ENCODE measurements around the gene SLC2A8.
A peak's percentile ranks its signal among the peaks of the same experiment; 100 is the strongest.

SLC2A8 gene

GRCh38 chr9:127365461-127365860 lies 31.5 kb upstream of the SLC2A8 start:
- Mint-ChIP-seq H3K27ac (no peak overlapping the region), H3K4me1 (peaks cover 0 to 4% of the 10 kb centered on the region in 2 donors), H3K4me3 (no peak overlapping the region), H3K9me3 (no peaks in the 10 kb centered on the region), H3K27me3 (peaks cover 11 to 16% of the 10 kb centered on the region in 2 donors), H3K36me3 (peaks cover 6 to 8% of the 10 kb centered on the region in 2 donors)
- ATAC-seq (replicated peaks) (no peak), DNase-seq (no peak)

- Mint-ChIP-seq H3K27ac (no peak overlapping the region), H3K4me3 (no peak overlapping the region), H3K27me3 (peaks cover 20 to 26% of the 10 kb centered on the region in 2 donors), H3K36me3 (peaks cover 6 to 8% of the 10 kb centered on the region in 2 donors), H3K4me1 (peaks cover 0 to 1% of the 10 kb centered on the region in 2 donors), H3K9me3 (no peaks in the 10 kb centered on the region)
- no peak for DNase-seq
- ATAC-seq (replicated peaks) = no peak
Measured at GRCh38 chr9:127366594-127366993, 30.4 kb upstream of the SLC2A8 start.

DNA sequence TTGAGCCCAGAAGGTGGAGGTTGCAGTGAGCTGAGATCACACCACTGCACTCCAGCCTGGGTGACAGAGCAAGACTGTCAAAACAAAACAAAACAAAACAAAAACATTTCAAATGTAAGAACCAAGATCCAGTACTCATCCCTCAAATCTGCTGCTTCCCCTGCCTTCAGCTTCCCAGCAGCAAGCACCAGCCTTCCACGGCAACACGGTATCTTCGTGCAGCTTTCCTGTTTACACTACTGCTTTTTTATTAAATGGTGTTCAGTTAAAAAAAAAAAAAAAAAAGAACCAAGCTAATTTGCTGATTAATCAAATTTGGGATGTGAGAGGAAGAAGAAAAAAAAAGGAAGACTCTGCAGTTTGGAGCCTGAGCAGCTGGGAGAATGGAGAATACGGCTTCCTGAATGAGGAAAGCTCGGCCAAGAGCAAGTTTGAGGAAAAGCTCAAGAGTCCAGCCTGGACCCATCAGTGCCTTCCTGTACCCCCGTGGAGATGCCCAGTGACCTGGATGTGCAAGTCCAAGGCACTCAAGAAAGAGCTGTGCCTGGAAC lies 28.0 kb upstream of the SLC2A8 start:
- H3K27ac Mint-ChIP-seq = no peak overlapping the region
- no peak for DNase-seq
- H3K4me1 Mint-ChIP-seq = no peaks in the 10 kb centered on the region
- H3K27me3 Mint-ChIP-seq = peaks cover 28 to 37% of the 10 kb centered on the region in 2 donors
- H3K4me3 Mint-ChIP-seq = no peak overlapping the region
- H3K9me3 Mint-ChIP-seq = no peaks in the 10 kb centered on the region
- peaks cover 4 to 5% of the 10 kb centered on the region in 2 donors for H3K36me3 Mint-ChIP-seq
- no peak for ATAC-seq (replicated peaks)

DNA sequence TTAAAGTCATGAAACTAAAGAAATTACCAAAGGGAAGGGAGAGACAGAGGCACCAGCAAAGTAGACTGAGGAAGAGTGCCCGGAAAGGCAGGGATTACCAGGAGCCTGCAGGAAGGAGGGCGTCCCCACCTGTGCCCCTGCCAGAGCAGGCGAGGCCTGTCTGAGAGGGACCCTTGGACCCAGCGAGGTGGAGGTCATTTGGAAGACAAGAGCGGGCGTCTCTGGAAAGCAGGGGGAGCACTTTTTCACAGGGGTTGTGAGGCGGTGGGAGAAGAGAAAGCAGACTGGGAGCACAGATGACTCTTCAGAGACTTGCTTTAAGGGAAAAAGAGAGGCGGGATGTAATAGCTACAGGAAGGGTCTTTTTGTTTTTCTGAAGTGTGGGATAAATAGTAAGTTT lies 27.5 kb upstream of the SLC2A8 start:
- H3K27me3 Mint-ChIP-seq = peaks cover 28 to 37% of the 10 kb centered on the region in 2 donors
- no peak for ATAC-seq (replicated peaks)
- H3K4me3 Mint-ChIP-seq = no peak overlapping the region
- DNase-seq = no peak
- H3K9me3 Mint-ChIP-seq = no peaks in the 10 kb centered on the region
- no peaks in the 10 kb centered on the region for H3K4me1 Mint-ChIP-seq
- peaks cover 4 to 5% of the 10 kb centered on the region in 2 donors for H3K36me3 Mint-ChIP-seq
- H3K27ac Mint-ChIP-seq = no peak overlapping the region

- DNase-seq (no peak), ATAC-seq (replicated peaks) (no peak)
- H3K4me1 Mint-ChIP-seq = no peaks in the 10 kb centered on the region
- no peaks in the 10 kb centered on the region for H3K9me3 Mint-ChIP-seq
- peaks cover 28 to 37% of the 10 kb centered on the region in 2 donors for H3K27me3 Mint-ChIP-seq
- H3K27ac Mint-ChIP-seq = no peak overlapping the region
- H3K4me3 Mint-ChIP-seq = no peak overlapping the region
- H3K36me3 Mint-ChIP-seq = peaks cover 4 to 5% of the 10 kb centered on the region in 2 donors
Measured at GRCh38 chr9:127370147-127370579, 26.8 kb upstream of the SLC2A8 start.

GRCh38 chr9:127370672-127371648 lies 26.0 kb upstream of the SLC2A8 start:
- ATAC-seq (replicated peaks) (no peak), DNase-seq (no peak)
- H3K27me3 Mint-ChIP-seq = peaks cover 28 to 42% of the 10 kb centered on the region in 2 donors
- no peak overlapping the region for H3K27ac Mint-ChIP-seq
- peaks cover 4 to 5% of the 10 kb centered on the region in 2 donors for H3K36me3 Mint-ChIP-seq
- no peak overlapping the region for H3K4me3 Mint-ChIP-seq
- no peaks in the 10 kb centered on the region for H3K4me1 Mint-ChIP-seq
- H3K9me3 Mint-ChIP-seq = no peaks in the 10 kb centered on the region

DNA sequence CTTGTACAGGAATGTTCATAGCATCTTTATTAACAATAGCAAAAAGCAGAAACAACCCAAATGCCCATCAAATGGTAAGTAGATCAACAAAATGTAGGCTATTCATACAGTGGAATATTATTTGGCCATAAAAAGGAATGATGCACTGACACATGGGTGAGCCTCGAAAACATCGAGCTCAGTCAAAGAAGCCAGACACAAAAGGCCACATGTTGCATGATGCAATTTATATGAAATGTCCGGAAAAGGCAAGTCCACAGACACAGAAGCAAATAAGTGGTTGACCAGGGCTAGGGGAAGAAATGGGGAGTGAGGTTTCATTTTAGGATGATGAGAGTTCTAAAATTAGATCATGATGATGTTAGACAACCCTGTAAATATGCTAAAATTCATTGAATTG lies 16.5 kb upstream of the SLC2A8 start:
- Mint-ChIP-seq H3K27me3 (peaks cover 25 to 52% of the 10 kb centered on the region in 2 donors), H3K27ac (no peak overlapping the region), H3K4me3 (no peak overlapping the region), H3K36me3 (no peaks in the 10 kb centered on the region), H3K4me1 (no peaks in the 10 kb centered on the region), H3K9me3 (peaks cover 0 to 2% of the 10 kb centered on the region in 2 donors)
- ATAC-seq (replicated peaks) (no peak), DNase-seq (no peak)

- Mint-ChIP-seq H3K27ac (no peak overlapping the region), H3K4me3 (no peak overlapping the region), H3K27me3 (peaks cover 32 to 56% of the 10 kb centered on the region in 2 donors), H3K4me1 (no peaks in the 10 kb centered on the region), H3K36me3 (no peaks in the 10 kb centered on the region), H3K9me3 (peaks cover 0 to 2% of the 10 kb centered on the region in 2 donors)
- ATAC-seq (replicated peaks) (no peak), DNase-seq (no peak)
Measured at GRCh38 chr9:127382541-127382940, 14.4 kb upstream of the SLC2A8 start.

DNA sequence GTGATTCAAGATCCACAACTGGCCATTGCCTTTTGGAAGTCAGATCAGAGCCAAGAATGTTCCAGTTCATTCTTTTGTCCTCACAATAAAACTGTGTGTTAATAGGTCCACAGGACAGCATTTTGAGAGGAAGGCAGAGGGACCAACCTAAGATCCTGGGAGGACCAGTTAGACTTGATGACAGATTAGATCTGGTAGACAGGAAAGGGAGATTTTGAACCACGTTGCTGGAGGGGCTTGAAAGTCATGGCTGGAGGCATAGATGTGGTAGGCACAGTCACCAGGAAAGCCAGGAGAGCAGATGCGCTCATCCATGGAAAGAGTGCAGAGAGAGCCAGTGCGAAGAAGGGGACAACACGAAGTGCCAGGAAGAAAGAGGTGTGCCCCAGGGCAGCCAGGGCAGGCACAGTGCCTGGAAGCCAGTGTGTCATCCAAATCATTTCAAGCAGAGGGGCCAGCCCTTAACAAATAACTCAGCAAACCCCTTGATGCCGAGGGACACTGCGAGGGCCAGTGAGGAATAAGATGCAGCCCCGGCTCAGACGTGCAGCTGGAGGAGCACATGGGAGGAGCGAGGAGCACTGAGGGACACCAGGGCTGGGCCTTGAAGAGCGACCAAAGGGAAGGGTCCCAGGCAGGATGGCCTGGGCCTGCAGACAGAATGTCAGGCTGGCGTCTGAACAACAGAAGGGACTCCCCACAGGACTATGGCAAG lies 12.8 kb upstream of the SLC2A8 start:
- no peaks in the 10 kb centered on the region for H3K9me3 Mint-ChIP-seq
- ATAC-seq (replicated peaks) (no peak), DNase-seq (no peak)
- peaks cover 7 to 13% of the 10 kb centered on the region in 2 donors for H3K4me1 Mint-ChIP-seq
- peaks cover 37 to 70% of the 10 kb centered on the region in 2 donors for H3K27me3 Mint-ChIP-seq
- no peak overlapping the region for H3K27ac Mint-ChIP-seq
- no peak overlapping the region for H3K4me3 Mint-ChIP-seq
- H3K36me3 Mint-ChIP-seq = no peaks in the 10 kb centered on the region

DNA sequence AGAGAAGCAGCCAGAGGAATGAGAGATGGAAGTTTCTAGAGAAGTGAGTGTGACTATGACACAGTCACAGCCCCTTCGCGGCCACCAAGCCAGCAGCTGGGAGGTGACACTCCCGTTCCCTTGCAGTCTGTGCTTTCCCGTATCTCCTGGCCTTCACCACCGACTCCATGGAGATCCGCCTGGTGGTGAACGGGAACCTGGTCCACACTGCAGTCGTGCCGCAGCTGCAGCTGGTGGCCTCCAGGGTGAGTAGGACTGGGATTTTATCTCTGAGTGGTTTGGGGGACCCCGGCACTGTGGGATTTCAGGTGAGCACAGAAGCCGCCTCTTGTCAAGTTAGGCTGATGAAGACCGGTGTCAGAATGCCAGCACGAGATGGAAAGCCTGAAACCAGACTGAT lies 12.1 kb upstream of the SLC2A8 start:
- peaks cover 7 to 13% of the 10 kb centered on the region in 2 donors for H3K4me1 Mint-ChIP-seq
- no peak for DNase-seq
- no peaks in the 10 kb centered on the region for H3K9me3 Mint-ChIP-seq
- H3K4me3 Mint-ChIP-seq = no peak overlapping the region
- peaks cover 37 to 71% of the 10 kb centered on the region in 2 donors for H3K27me3 Mint-ChIP-seq
- no peaks in the 10 kb centered on the region for H3K36me3 Mint-ChIP-seq
- H3K27ac Mint-ChIP-seq = no peak overlapping the region
- no peak for ATAC-seq (replicated peaks)

DNA sequence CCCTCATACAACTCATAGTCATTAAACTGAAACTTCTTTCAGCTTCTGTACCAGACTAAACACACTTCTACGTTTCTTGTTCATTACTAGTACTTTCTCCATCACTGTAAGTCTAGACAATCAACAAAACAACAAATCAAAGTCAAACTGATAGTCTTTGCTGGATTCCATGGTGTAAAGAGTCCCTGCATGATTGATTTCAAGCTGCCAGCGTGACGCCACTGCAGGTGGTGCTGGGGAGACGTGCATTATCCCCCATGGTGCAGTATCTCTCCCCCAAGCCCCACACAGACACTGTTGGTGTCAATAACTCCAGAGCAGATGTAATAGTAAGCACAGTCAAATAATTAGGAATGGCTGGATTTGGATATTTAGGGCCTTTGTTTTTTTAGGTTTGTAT lies 10.7 kb upstream of the SLC2A8 start:
- Mint-ChIP-seq H3K36me3 (no peaks in the 10 kb centered on the region), H3K27me3 (peaks cover 38 to 71% of the 10 kb centered on the region in 2 donors), H3K27ac (no peak overlapping the region), H3K4me3 (no peak overlapping the region), H3K9me3 (no peaks in the 10 kb centered on the region), H3K4me1 (peaks cover 7 to 13% of the 10 kb centered on the region in 2 donors)
- ATAC-seq (replicated peaks) (no peak), DNase-seq (no peak)

GRCh38 chr9:127386981-127387380 lies 10.0 kb upstream of the SLC2A8 start:
- Mint-ChIP-seq H3K27ac (no peak overlapping the region), H3K27me3 (peaks cover 38 to 67% of the 10 kb centered on the region in 2 donors), H3K4me3 (no peak overlapping the region), H3K9me3 (no peaks in the 10 kb centered on the region), H3K36me3 (no peaks in the 10 kb centered on the region), H3K4me1 (peaks cover 7 to 13% of the 10 kb centered on the region in 2 donors)
- ATAC-seq (replicated peaks) (no peak), DNase-seq (no peak)

GRCh38 chr9:127388037-127388855 lies 8.7 kb upstream of the SLC2A8 start:
- Mint-ChIP-seq H3K36me3 (no peaks in the 10 kb centered on the region), H3K4me1 (peaks cover 7 to 13% of the 10 kb centered on the region in 2 donors), H3K4me3 (no peak overlapping the region), H3K27me3 (peaks cover 38 to 76% of the 10 kb centered on the region in 2 donors), H3K27ac (no peak overlapping the region), H3K9me3 (no peaks in the 10 kb centered on the region)
- DNase-seq = peak; percentile 31
- peak; percentile 96 to 97 for ATAC-seq (replicated peaks)

DNA sequence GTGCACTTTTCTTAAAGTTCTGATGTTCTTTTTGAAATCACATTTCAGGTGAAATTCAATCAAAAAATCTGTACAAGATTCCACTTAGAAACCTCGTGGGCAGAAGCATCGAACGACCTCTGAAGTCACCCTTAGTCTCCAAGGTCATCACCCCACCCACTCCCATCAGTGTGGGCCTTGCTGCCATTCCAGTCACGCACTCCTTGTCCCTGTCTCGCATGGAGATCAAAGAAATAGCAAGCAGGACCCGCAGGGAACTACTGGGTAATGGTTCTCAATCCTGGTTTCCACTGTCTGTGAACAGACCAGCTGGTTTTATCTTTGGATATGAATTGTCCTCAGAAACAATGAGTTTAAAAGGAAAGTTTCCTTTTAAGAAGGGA lies 8.1 kb upstream of the SLC2A8 start:
- no peak for ATAC-seq (replicated peaks)
- Mint-ChIP-seq H3K27me3 (peaks cover 35 to 71% of the 10 kb centered on the region in 2 donors), H3K4me3 (no peak overlapping the region), H3K4me1 (peaks cover 7 to 13% of the 10 kb centered on the region in 2 donors), H3K36me3 (no peaks in the 10 kb centered on the region), H3K9me3 (no peaks in the 10 kb centered on the region), H3K27ac (no peak overlapping the region)
- no peak for DNase-seq
